CD4-positive, alpha-beta T cell (primary cell): ENCODE results near the gene PRSS50. TPM values are rescaled to one million over a fixed set of nuclear protein-coding genes. Genes with fewer than 3 reads are reported as not detected.

Experiments
- ATAC-seq: fragments of 200-7000 bp; cut with Tn5 transposase; one replicate; pipeline ENCODE4 v1.10.0; 2022; ENCODE audit warnings: mild to moderate bottlenecking; ENCODE audit not compliant: poor library complexity
- CTCF ChIA-PET: fragments of 350-600 bp; sonication (Branson Sonifier 250); formaldehyde crosslinking; loops from one replicate; lab custom pipeline; 2021; ENCODE audit warnings: antibody characterized with exemption, inconsistent platforms; lab: Charles Lee
- POLR2A ChIA-PET: fragments of 350-600 bp; sonication (Branson Sonifier 250); formaldehyde crosslinking; loops from one replicate; lab custom pipeline; 2021; ENCODE audit warnings: antibody characterized with exemption, inconsistent platforms; lab: Charles Lee
- DNase-seq, 14 experiments: peaks; one replicate each; pipeline ENCODE4 v3.0.0-alpha.2; 2013 to 2020; ENCODE audit warnings: mixed read lengths in 2 of 14
- H3K27ac ChIP-seq, 2 donors: one replicate each; pipeline versions ENCODE4 v1.5.1 to v1.7.0; 2013; ENCODE audit warnings: low read length in 2 of 2, low read depth in 1 of 2, mild to moderate bottlenecking in 1 of 2
- H3K27me3 ChIP-seq, 2 experiments: 1 replicate in 1 of 2; 2 replicates in 1 of 2; pipeline versions ENCODE4 v1.6.1 to v1.7.0; 2013; ENCODE audit warnings: low read length in 2 of 2, control low read depth in 1 of 2, mild to moderate bottlenecking in 1 of 2, moderate library complexity in 1 of 2; ENCODE audit not compliant: insufficient read depth in 2 of 2, control insufficient read depth in 1 of 2
- H3K36me3 ChIP-seq: one replicate; pipeline ENCODE4 v1.6.1; 2013; ENCODE audit warnings: low read length, control low read depth; ENCODE audit not compliant: insufficient read depth
- H3K4me1 ChIP-seq: one replicate; pipeline ENCODE4 v1.6.1; 2013; ENCODE audit warnings: low read length, control low read depth; ENCODE audit not compliant: insufficient read depth
- H3K4me3 ChIP-seq: one replicate; pipeline ENCODE4 v1.5.1; 2013; ENCODE audit warnings: mild to moderate bottlenecking, low read length, moderate library complexity
- H3K9me3 ChIP-seq, 2 experiments: 1 replicate in 1 of 2; 2 replicates in 1 of 2; pipeline versions ENCODE4 v1.6.1 to v1.7.0; 2013; ENCODE audit warnings: low read length in 2 of 2, mild to moderate bottlenecking in 2 of 2, control low read depth in 1 of 2, moderate library complexity in 1 of 2; ENCODE audit not compliant: control insufficient read depth in 1 of 2, insufficient read depth in 1 of 2
- H3K27ac Mint-ChIP-seq: one replicate; pipeline ENCODE4 v1.8.0; 2020; ENCODE audit warnings: mixed read lengths
- H3K27me3 Mint-ChIP-seq: one replicate; pipeline ENCODE4 v1.8.0; 2021; ENCODE audit warnings: mixed read lengths
- H3K36me3 Mint-ChIP-seq: one replicate; pipeline ENCODE4 v1.8.0; 2021; ENCODE audit warnings: low read depth, mixed read lengths
- H3K4me1 Mint-ChIP-seq: one replicate; pipeline ENCODE4 v1.8.0; 2021; ENCODE audit warnings: low read depth, mixed read lengths
- H3K4me3 Mint-ChIP-seq: one replicate; pipeline ENCODE4 v1.8.0; 2020; ENCODE audit warnings: mild to moderate bottlenecking, mixed read lengths
- H3K9me3 Mint-ChIP-seq: one replicate; pipeline ENCODE4 v1.8.0; 2020; ENCODE audit warnings: mixed read lengths
- intact Hi-C, 2 experiments: fragments of 100-400 bp; cut with DNase I in 1 of 2; cut with micrococcal nuclease in 1 of 2; formaldehyde crosslinking; loops; one replicate each; pipeline versions ENCODE4 v1.15.1 to v1.9.0; 2023 to 2025; cut with DNase I, micrococcal nuclease
- total RNA-seq, 174 experiments: library from RNA in 2 of 174; stranded (reverse) in 2 of 174; gene quantifications; one replicate each; pipeline ENCODE4 v1.2.3 and lab custom pipeline; 2021 to 2026
- TF ChIP-seq, protein P1 (sequence below): fragments of 200-600 bp; IDR thresholded peaks from one replicate; pipeline ENCODE4 v1.8.0; 2022; ENCODE audit warnings: antibody characterized with exemption, mild to moderate bottlenecking

The PRSS50 gene
- total RNA-seq, 2 experiments from 2014 or later = not detected

DNA sequence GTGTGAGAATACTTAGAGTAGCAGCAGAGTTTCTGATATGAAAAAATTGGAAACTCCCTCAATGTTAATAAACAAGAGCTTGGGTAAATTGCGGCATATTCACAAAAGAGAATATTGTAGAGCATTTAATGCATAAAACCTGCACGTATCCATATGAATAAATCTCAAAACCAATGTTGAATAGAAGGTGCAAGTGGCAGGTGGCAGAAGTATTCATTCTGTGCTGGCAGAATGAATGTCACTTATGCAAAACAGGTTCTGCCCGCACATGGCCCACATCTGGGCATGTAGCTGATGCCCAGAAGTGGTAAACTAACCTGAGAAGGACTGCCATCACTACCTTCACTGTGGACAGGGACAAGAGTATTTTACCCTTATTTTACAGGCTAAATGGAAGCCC, 14.1 kb upstream of the PRSS50 start:
- ATAC-seq = no peak
- POLR2A ChIA-PET = no interaction called here

DNA sequence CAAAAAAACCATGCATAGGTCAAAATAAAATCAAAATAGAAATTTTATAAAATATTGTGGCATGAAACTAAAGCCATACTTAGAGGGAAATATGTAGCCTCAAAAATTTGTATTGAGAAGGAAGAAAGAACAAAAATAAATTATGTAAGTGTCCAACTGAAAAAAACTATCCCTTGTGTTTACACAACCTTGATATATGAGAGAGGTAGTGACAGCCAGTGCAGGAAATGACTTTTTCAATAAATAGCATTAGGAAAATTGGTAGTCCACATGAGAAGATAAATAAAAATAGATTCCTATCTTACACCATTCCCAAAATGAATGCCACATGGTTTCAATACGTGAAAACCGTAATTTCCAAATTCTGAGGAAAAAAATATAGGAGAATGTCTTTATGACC, 13.2 kb upstream of the PRSS50 start:
- H3K4me1 ChIP-seq = no peaks in the 10 kb centered on the region
- Mint-ChIP-seq H3K27ac (no peak overlapping the region), H3K4me1 (no peaks in the 10 kb centered on the region), H3K36me3 (no peaks in the 10 kb centered on the region), H3K4me3 (no peak overlapping the region), H3K9me3 (no peaks in the 10 kb centered on the region), H3K27me3 (peaks cover 14% of the 10 kb centered on the region)
- H3K27ac ChIP-seq = no peak overlapping the region
- intact Hi-C loops = no loop called here
- ATAC-seq (no peak), DNase-seq (no peak)
- H3K27me3 ChIP-seq = no peaks in the 10 kb centered on the region
- CTCF ChIA-PET = no interaction called here
- no peak overlapping the region for H3K4me3 ChIP-seq
- no peaks in the 10 kb centered on the region for H3K9me3 ChIP-seq
- POLR2A ChIA-PET = no interaction called here
- H3K36me3 ChIP-seq = no peaks in the 10 kb centered on the region
- TF ChIP-seq, protein P1, sequence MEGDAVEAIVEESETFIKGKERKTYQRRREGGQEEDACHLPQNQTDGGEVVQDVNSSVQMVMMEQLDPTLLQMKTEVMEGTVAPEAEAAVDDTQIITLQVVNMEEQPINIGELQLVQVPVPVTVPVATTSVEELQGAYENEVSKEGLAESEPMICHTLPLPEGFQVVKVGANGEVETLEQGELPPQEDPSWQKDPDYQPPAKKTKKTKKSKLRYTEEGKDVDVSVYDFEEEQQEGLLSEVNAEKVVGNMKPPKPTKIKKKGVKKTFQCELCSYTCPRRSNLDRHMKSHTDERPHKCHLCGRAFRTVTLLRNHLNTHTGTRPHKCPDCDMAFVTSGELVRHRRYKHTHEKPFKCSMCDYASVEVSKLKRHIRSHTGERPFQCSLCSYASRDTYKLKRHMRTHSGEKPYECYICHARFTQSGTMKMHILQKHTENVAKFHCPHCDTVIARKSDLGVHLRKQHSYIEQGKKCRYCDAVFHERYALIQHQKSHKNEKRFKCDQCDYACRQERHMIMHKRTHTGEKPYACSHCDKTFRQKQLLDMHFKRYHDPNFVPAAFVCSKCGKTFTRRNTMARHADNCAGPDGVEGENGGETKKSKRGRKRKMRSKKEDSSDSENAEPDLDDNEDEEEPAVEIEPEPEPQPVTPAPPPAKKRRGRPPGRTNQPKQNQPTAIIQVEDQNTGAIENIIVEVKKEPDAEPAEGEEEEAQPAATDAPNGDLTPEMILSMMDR = no peak

More for the DNA sequence above, 14.1 kb upstream of the PRSS50 start:
- Histone ChIP-seq H3K27ac (no peak overlapping the region), H3K4me3 (no peak overlapping the region), H3K9me3 (no peaks in the 10 kb centered on the region), H3K4me1 (no peaks in the 10 kb centered on the region), H3K27me3 (no peaks in the 10 kb centered on the region), H3K36me3 (no peaks in the 10 kb centered on the region)
- Mint-ChIP-seq H3K4me1 (no peaks in the 10 kb centered on the region), H3K9me3 (no peaks in the 10 kb centered on the region), H3K4me3 (no peak overlapping the region), H3K27ac (no peak overlapping the region), H3K27me3 (peaks cover 14% of the 10 kb centered on the region), H3K36me3 (no peaks in the 10 kb centered on the region)
- TF ChIP-seq, protein P1 = no peak
- CTCF ChIA-PET = no interaction called here
- intact Hi-C loops = no loop called here
- no peak for DNase-seq

DNA sequence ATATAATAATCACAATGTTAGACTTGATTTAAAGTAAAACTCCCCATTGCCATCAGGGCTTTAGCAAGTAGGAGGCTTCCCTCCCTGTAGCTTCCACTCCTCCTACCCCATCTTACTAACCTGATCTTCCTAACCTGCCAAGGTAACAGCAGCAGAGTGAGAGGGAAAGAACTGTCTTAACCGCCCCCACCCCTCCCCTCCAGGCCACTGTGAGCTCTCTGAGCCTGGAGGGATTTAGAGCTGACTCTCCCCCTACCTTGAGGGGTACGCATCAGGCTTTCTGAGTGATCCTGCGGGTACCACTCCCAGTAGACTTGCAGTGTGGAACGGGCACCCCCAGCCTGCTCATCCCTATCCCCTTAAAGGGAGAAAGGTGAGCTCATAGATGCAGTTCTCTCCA, 11.4 kb upstream of the PRSS50 start:
- Mint-ChIP-seq H3K27ac (no peak overlapping the region), H3K4me3 (no peak overlapping the region), H3K4me1 (no peaks in the 10 kb centered on the region), H3K9me3 (no peaks in the 10 kb centered on the region), H3K27me3 (peaks cover 14% of the 10 kb centered on the region), H3K36me3 (no peaks in the 10 kb centered on the region)
- H3K4me1 ChIP-seq = no peaks in the 10 kb centered on the region
- intact Hi-C loops = no loop called here
- ATAC-seq (no peak), DNase-seq (no peak)
- TF ChIP-seq, protein P1 = no peak
- POLR2A ChIA-PET = no interaction called here
- H3K27me3 ChIP-seq = no peaks in the 10 kb centered on the region
- no peak overlapping the region for H3K27ac ChIP-seq
- H3K36me3 ChIP-seq = no peaks in the 10 kb centered on the region
- H3K9me3 ChIP-seq = no peaks in the 10 kb centered on the region
- CTCF ChIA-PET = no interaction called here
- H3K4me3 ChIP-seq = no peak overlapping the region
